Measurements from ENCODE around the gene IPCEF1.

DNA sequence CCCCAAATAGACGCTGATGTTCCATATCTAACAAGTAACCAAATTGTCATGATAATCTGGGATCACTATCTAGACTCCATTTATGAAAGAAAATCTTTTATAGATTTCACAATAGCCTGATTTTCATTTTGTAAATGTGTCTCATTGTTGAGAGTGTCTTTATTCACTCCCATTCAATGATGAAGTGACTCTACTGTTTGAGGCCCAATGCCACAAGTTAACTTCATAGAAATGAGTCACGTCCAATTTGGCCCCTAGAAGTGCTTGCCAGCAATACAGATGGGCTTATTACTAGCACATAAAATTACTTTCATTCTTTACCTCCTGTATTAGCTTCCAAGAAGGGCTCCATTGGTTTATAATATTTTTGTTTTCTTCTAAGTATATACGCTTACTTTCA lies 6.3 kb downstream of the IPCEF1 start:
- TF ChIP-seq POLR2AphosphoS5 (IDR thresholded peaks at IDR 0.05; ENCODE audit: low read depth, low read length), result no peak
- no peak for TF ChIP-seq POLR2A (IDR thresholded peaks at IDR 0.05; ENCODE audit: low read depth, low read length)
- no peak for TF ChIP-seq TAF1 (IDR thresholded peaks at IDR 0.05; ENCODE audit: borderline replicate concordance, low read depth, low read length)
